ENCODE measurements around the gene CYP1A1. TPM values are rescaled to one million over a fixed set of nuclear protein-coding genes. Genes with fewer than 3 reads are reported as not detected.

CYP1A1 gene
- total and polyA plus RNA-seq, 8 donors: 0.20 to 0.58 (median 0.40) TPM; not detected in 4

- H3K27ac ChIP-seq: no peak overlapping the region
- no peak for DNase-seq
- H3K9me3 ChIP-seq: peaks cover 0 to 5% (median 0%) of the 10 kb centered on the region in 4 donors
- peaks cover 0 to 2% (median 0%) of the 10 kb centered on the region in 4 donors for H3K4me1 ChIP-seq
- intact Hi-C loops (cut with DNase I; ENCODE audit: low total_unique reads): no loop called here
- TF ChIP-seq EP300 (IDR thresholded peaks at IDR 0.05): no peak
- no peak overlapping the region for H3K4me3 ChIP-seq
- H3K36me3 ChIP-seq: peaks cover 0 to 36% (median 26%) of the 10 kb centered on the region in 4 donors
- 91 to 100% (median 100%) methylated on average over 1 of the region's 1 CpG for WGBS, 5 donors
- H3K27me3 ChIP-seq: no peaks in the 10 kb centered on the region
Observed at GRCh38 chr15:74683758-74684157, 41.6 kb downstream of the CYP1A1 start.

DNA sequence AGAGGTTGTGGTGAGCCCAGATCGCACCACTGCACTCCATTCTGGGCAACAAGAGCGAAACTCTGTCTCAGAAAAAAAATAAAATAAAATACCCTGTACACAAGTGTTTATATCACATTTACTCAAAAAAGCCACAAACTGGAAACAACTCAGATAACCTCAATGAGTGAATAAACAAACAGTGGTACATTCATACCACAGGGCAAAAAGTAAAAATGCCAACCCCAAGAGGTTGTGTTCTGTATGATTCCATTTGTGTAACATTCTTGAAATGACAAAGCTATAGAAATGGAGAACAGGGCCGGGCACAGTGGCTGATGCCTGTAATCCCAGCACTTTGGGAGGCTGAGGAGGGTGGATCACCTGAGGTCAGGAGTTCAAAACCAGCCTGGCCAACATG, 42.4 kb downstream of the CYP1A1 start:
- TF ChIP-seq POLR2A (IDR thresholded peaks at IDR 0.05): no peak
- TF ChIP-seq, protein P1, sequence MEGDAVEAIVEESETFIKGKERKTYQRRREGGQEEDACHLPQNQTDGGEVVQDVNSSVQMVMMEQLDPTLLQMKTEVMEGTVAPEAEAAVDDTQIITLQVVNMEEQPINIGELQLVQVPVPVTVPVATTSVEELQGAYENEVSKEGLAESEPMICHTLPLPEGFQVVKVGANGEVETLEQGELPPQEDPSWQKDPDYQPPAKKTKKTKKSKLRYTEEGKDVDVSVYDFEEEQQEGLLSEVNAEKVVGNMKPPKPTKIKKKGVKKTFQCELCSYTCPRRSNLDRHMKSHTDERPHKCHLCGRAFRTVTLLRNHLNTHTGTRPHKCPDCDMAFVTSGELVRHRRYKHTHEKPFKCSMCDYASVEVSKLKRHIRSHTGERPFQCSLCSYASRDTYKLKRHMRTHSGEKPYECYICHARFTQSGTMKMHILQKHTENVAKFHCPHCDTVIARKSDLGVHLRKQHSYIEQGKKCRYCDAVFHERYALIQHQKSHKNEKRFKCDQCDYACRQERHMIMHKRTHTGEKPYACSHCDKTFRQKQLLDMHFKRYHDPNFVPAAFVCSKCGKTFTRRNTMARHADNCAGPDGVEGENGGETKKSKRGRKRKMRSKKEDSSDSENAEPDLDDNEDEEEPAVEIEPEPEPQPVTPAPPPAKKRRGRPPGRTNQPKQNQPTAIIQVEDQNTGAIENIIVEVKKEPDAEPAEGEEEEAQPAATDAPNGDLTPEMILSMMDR (IDR thresholded peaks at IDR 0.05): no peak
- H3K4me1 ChIP-seq: peaks cover 0 to 8% (median 0%) of the 10 kb centered on the region in 4 donors
- no peak for DNase-seq
- 94 to 99% (median 98%) methylated on average over 3 of the region's 3 CpGs for WGBS, 5 donors
- no peak overlapping the region for H3K4me3 ChIP-seq
- H3K27ac ChIP-seq: no peak overlapping the region
- H3K9me3 ChIP-seq: peaks cover 0 to 5% (median 0%) of the 10 kb centered on the region in 4 donors
- intact Hi-C loops (cut with DNase I; ENCODE audit: low total_unique reads): no loop called here
- no peaks in the 10 kb centered on the region for H3K27me3 ChIP-seq
- peaks cover 0 to 36% (median 26%) of the 10 kb centered on the region in 4 donors for H3K36me3 ChIP-seq

DNA sequence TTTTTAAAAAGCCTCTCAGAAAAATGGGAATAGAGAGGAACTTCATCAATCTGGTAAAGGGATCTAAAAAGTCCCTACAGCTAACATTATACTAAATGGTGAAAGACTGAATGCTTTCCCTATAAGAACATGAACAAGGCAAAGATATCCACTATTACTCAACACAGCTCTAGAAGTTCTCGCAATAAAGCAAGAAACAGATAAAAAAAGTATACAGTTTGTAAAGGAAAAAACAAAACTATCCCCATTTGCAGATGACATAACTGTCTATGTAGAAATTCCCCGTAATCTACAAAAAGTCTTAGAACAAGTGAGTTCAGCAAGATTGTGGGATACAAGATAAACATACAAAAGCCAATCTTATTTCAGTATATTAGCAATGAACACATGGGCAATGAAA, 44.9 kb downstream of the CYP1A1 start:
- Histone ChIP-seq H3K27me3 (no peaks in the 10 kb centered on the region), H3K4me3 (no peak overlapping the region), H3K36me3 (peaks cover 0 to 20% (median 11%) of the 10 kb centered on the region in 4 donors), H3K9me3 (peaks cover 0 to 5% (median 0%) of the 10 kb centered on the region in 4 donors), H3K4me1 (peaks cover 0 to 8% (median 0%) of the 10 kb centered on the region in 4 donors), H3K27ac (no peak overlapping the region)
- TF ChIP-seq EP300 (IDR thresholded peaks at IDR 0.05): no peak
- DNase-seq: no peak
- intact Hi-C loops (cut with DNase I; ENCODE audit: low total_unique reads): no loop called here
- 92 to 96% (median 94%) methylated on average over 2 of the region's 2 CpGs for WGBS, 5 donors

GRCh38 chr15:74676801-74677200, 48.5 kb downstream of the CYP1A1 start:
- peaks cover 0 to 8% (median 0%) of the 10 kb centered on the region in 4 donors for H3K4me1 ChIP-seq
- WGBS, 5 donors: 87 to 96% (median 95%) methylated on average over 7 of the region's 7 CpGs
- no peaks in the 10 kb centered on the region for H3K27me3 ChIP-seq
- H3K36me3 ChIP-seq: peaks cover 7 to 30% (median 29%) of the 10 kb centered on the region in 4 donors
- no peak for DNase-seq
- H3K4me3 ChIP-seq: no peak overlapping the region
- TF ChIP-seq, protein P1 (IDR thresholded peaks at IDR 0.05): no peak
- TF ChIP-seq EP300 (IDR thresholded peaks at IDR 0.05) (no peak), POLR2A (IDR thresholded peaks at IDR 0.05) (no peak), POLR2AphosphoS5 (IDR thresholded peaks at IDR 0.05) (no peak)
- H3K27ac ChIP-seq: no peak overlapping the region
- no peaks in the 10 kb centered on the region for H3K9me3 ChIP-seq
- intact Hi-C loops (cut with DNase I; ENCODE audit: low total_unique reads): no loop called here

DNA sequence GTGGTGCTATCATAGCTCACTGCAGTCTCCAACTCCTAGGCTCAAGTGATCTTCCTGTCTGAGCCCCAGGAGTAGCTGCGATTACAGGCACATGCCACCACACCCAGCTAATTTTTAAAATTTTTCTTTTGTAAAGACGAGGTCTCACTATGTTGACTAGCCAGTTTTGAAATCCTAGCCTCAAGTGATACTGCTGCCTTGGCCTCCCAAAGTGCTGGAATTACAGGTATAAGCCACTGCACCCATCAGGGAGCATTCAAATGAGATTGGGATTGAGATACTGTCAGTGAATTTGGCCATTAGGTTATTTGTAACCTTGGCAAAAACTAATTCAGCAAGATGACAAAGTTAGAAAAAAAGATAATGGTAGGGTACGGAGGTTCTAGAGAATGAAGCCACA, 51.2 kb downstream of the CYP1A1 start:
- H3K9me3 ChIP-seq: no peaks in the 10 kb centered on the region
- DNase-seq: no peak
- H3K27ac ChIP-seq: no peak overlapping the region
- no peaks in the 10 kb centered on the region for H3K27me3 ChIP-seq
- peaks cover 0 to 8% (median 0%) of the 10 kb centered on the region in 4 donors for H3K4me1 ChIP-seq
- no peak overlapping the region for H3K4me3 ChIP-seq
- TF ChIP-seq, protein P1 (IDR thresholded peaks at IDR 0.05): no peak
- TF ChIP-seq POLR2A (IDR thresholded peaks at IDR 0.05) (no peak), POLR2AphosphoS5 (IDR thresholded peaks at IDR 0.05) (no peak), EP300 (IDR thresholded peaks at IDR 0.05) (no peak)
- peaks cover 16 to 56% (median 52%) of the 10 kb centered on the region in 4 donors for H3K36me3 ChIP-seq
- 84 to 91% (median 88%) methylated on average over 3 of the region's 3 CpGs for WGBS, 5 donors
- intact Hi-C loops (cut with DNase I; ENCODE audit: low total_unique reads): no loop called here

All from stomach (tissue), 9 donors.